Nephron (organoid): ENCODE data around the gene NEDD4L.

Experiments
- H3K27ac Mint-ChIP-seq, 3 experiments: 2 replicates each; pipeline ENCODE4 v1.8.0; 2020; ENCODE audit warnings: mixed read lengths in 3 of 3, mild to moderate bottlenecking in 2 of 3, moderate library complexity in 1 of 3
- H3K27me3 Mint-ChIP-seq: 2 replicates; pipeline ENCODE4 v1.8.0; 2021; ENCODE audit warnings: low read depth, mild to moderate bottlenecking, moderate library complexity, mixed read lengths
- H3K36me3 Mint-ChIP-seq: 2 replicates; pipeline ENCODE4 v1.8.0; 2020; ENCODE audit warnings: low read depth, mixed read lengths
- H3K4me1 Mint-ChIP-seq: 2 replicates; pipeline ENCODE4 v1.8.0; 2020; ENCODE audit warnings: mixed read lengths
- H3K4me3 Mint-ChIP-seq, 3 experiments: 2 replicates each; pipeline ENCODE4 v1.8.0; 2020; ENCODE audit warnings: mild to moderate bottlenecking in 3 of 3, mixed read lengths in 3 of 3, moderate library complexity in 2 of 3
- H3K9me3 Mint-ChIP-seq: 2 replicates; pipeline ENCODE4 v1.8.0; 2020; ENCODE audit warnings: mixed read lengths
- TF ChIP-seq, protein P1 (sequence below), 3 experiments: fragments of 200-600 bp; sonication (generic); IDR thresholded peaks; one replicate each; pipeline ENCODE4 v1.5.0; 2021; ENCODE audit warnings: antibody characterized with exemption in 3 of 3; ENCODE audit not compliant: unreplicated experiment in 3 of 3

NEDD4L gene

GRCh38 chr18:58228762-58229161 is 184.7 kb downstream of the NEDD4L start:
- no peak overlapping the region for H3K4me3 Mint-ChIP-seq
- H3K4me1 Mint-ChIP-seq = peaks cover 21% of the 10 kb centered on the region
- H3K36me3 Mint-ChIP-seq = peaks cover 20% of the 10 kb centered on the region
- TF ChIP-seq, protein P1, sequence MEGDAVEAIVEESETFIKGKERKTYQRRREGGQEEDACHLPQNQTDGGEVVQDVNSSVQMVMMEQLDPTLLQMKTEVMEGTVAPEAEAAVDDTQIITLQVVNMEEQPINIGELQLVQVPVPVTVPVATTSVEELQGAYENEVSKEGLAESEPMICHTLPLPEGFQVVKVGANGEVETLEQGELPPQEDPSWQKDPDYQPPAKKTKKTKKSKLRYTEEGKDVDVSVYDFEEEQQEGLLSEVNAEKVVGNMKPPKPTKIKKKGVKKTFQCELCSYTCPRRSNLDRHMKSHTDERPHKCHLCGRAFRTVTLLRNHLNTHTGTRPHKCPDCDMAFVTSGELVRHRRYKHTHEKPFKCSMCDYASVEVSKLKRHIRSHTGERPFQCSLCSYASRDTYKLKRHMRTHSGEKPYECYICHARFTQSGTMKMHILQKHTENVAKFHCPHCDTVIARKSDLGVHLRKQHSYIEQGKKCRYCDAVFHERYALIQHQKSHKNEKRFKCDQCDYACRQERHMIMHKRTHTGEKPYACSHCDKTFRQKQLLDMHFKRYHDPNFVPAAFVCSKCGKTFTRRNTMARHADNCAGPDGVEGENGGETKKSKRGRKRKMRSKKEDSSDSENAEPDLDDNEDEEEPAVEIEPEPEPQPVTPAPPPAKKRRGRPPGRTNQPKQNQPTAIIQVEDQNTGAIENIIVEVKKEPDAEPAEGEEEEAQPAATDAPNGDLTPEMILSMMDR (IDR thresholded peaks at IDR 0.05; ENCODE audit: unreplicated experiment in 3 of 3) = no peak
- peaks cover 1% of the 10 kb centered on the region for H3K9me3 Mint-ChIP-seq
- no peak overlapping the region for H3K27ac Mint-ChIP-seq
- peaks cover 4% of the 10 kb centered on the region for H3K27me3 Mint-ChIP-seq

- H3K27me3 Mint-ChIP-seq = peaks cover 4% of the 10 kb centered on the region
- H3K4me3 Mint-ChIP-seq = no peak overlapping the region
- H3K9me3 Mint-ChIP-seq = peaks cover 3% of the 10 kb centered on the region
- peaks cover 17% of the 10 kb centered on the region for H3K4me1 Mint-ChIP-seq
- no peak overlapping the region for H3K27ac Mint-ChIP-seq
- peaks cover 20% of the 10 kb centered on the region for H3K36me3 Mint-ChIP-seq
- TF ChIP-seq, protein P1 (IDR thresholded peaks at IDR 0.05; ENCODE audit: unreplicated experiment in 3 of 3) = no peak
These were observed 185.1 kb downstream of the NEDD4L start for GRCh38 chr18:58229162-58229561.

- Mint-ChIP-seq H3K27ac (peak overlapping the region in 1 of 3 experiments; percentile 22), H3K4me1 (peaks cover 20% of the 10 kb centered on the region), H3K4me3 (no peak overlapping the region), H3K9me3 (peaks cover 3% of the 10 kb centered on the region), H3K36me3 (peaks cover 20% of the 10 kb centered on the region), H3K27me3 (peaks cover 4% of the 10 kb centered on the region)
- TF ChIP-seq, protein P1 (IDR thresholded peaks at IDR 0.05; ENCODE audit: unreplicated experiment in 3 of 3) = no peak
These were observed 186.6 kb downstream of the NEDD4L start for GRCh38 chr18:58230438-58231179.

DNA sequence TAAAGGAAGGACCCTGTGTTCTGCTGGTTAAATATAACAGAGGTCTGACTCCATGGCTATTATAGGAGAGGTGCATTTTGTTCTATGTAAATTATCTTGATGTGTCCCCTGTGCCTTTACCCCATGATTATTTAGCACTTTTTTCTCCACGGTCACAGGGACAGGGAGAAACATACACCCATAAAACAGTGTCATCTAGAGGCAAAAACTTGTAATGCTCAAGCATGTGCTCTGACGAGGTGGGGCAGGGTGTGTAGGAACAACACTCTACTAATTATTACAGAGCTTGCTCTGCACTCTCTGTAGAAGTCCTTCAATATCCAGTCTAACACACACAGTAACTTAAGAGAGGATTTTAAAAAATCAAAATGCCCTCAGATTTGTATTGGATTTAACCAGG is 187.9 kb downstream of the NEDD4L start:
- Mint-ChIP-seq H3K9me3 (peaks cover 3% of the 10 kb centered on the region), H3K4me3 (no peak overlapping the region), H3K27ac (peak overlapping the region; percentile 35 to 71 (median 40)), H3K4me1 (peaks cover 16% of the 10 kb centered on the region), H3K27me3 (peaks cover 4% of the 10 kb centered on the region), H3K36me3 (peaks cover 20% of the 10 kb centered on the region)
- TF ChIP-seq, protein P1 (IDR thresholded peaks at IDR 0.05; ENCODE audit: unreplicated experiment in 3 of 3) = no peak

GRCh38 chr18:58232668-58233067 is 188.6 kb downstream of the NEDD4L start:
- Mint-ChIP-seq H3K27me3 (peaks cover 4% of the 10 kb centered on the region), H3K27ac (peak overlapping the region in 1 of 3 experiments; percentile 35), H3K4me3 (no peak overlapping the region), H3K9me3 (peaks cover 3% of the 10 kb centered on the region), H3K36me3 (peaks cover 20% of the 10 kb centered on the region), H3K4me1 (peaks cover 9% of the 10 kb centered on the region)
- TF ChIP-seq, protein P1 (IDR thresholded peaks at IDR 0.05; ENCODE audit: unreplicated experiment in 3 of 3) = no peak

- peaks cover 20% of the 10 kb centered on the region for H3K36me3 Mint-ChIP-seq
- peaks cover 8% of the 10 kb centered on the region for H3K4me1 Mint-ChIP-seq
- no peak overlapping the region for H3K27ac Mint-ChIP-seq
- H3K9me3 Mint-ChIP-seq = peaks cover 3% of the 10 kb centered on the region
- no peaks in the 10 kb centered on the region for H3K27me3 Mint-ChIP-seq
- TF ChIP-seq, protein P1 (IDR thresholded peaks at IDR 0.05; ENCODE audit: unreplicated experiment in 3 of 3) = no peak
- no peak overlapping the region for H3K4me3 Mint-ChIP-seq
These were observed 190.3 kb downstream of the NEDD4L start for GRCh38 chr18:58234359-58234741.
